ENCODE measurements around the gene PHC3. TPM values are rescaled to one million over a fixed set of nuclear protein-coding genes. Genes with fewer than 3 reads are reported as not detected.

PHC3 gene
- total RNA-seq, 1 donor = 36.9 TPM

- no peak overlapping the region for H3K27ac ChIP-seq (ENCODE audit: low read depth, low read length)
- no peak for TF ChIP-seq CTCF (IDR thresholded peaks at IDR 0.05; ENCODE audit: extremely low read depth, low read depth, low read length)
- H3K27me3 ChIP-seq (ENCODE audit: insufficient read depth, low read length) = no peaks in the 10 kb centered on the region
- no peak overlapping the region for H2AFZ ChIP-seq (ENCODE audit: low read length)
- H3K79me2 ChIP-seq (ENCODE audit: insufficient read depth, low read length) = peaks cover 33% of the 10 kb centered on the region
- H3K4me1 ChIP-seq (ENCODE audit: insufficient read depth, low read length) = no peaks in the 10 kb centered on the region
- H3K4me2 ChIP-seq (ENCODE audit: insufficient read depth, low read length) = no peak overlapping the region
- no peak overlapping the region for H3K4me3 ChIP-seq (ENCODE audit: insufficient read depth, low read length)
- H3K9me3 ChIP-seq (ENCODE audit: low read depth, low read length) = no peaks in the 10 kb centered on the region
- DNase-seq (ENCODE audit: insufficient read length, low spot score, missing footprints) = no peak
- peaks cover 40% of the 10 kb centered on the region for H3K36me3 ChIP-seq (ENCODE audit: insufficient read depth, low read length)
- H4K20me1 ChIP-seq (ENCODE audit: insufficient read depth, low read length) = no peaks in the 10 kb centered on the region
These were observed 49.2 kb downstream of the PHC3 start for GRCh38 chr3:170132335-170132734.

GRCh38 chr3:170130532-170130931, 51.0 kb downstream of the PHC3 start:
- no peak for DNase-seq (ENCODE audit: insufficient read length, low spot score, missing footprints)
- Histone ChIP-seq H3K27ac (ENCODE audit: low read depth, low read length) (no peak overlapping the region), H3K9me3 (ENCODE audit: low read depth, low read length) (no peaks in the 10 kb centered on the region), H3K36me3 (ENCODE audit: insufficient read depth, low read length) (peaks cover 29% of the 10 kb centered on the region), H3K4me1 (ENCODE audit: insufficient read depth, low read length) (no peaks in the 10 kb centered on the region), H4K20me1 (ENCODE audit: insufficient read depth, low read length) (no peaks in the 10 kb centered on the region), H3K79me2 (ENCODE audit: insufficient read depth, low read length) (peaks cover 28% of the 10 kb centered on the region), H3K4me2 (ENCODE audit: insufficient read depth, low read length) (no peak overlapping the region), H3K4me3 (ENCODE audit: insufficient read depth, low read length) (no peak overlapping the region), H3K27me3 (ENCODE audit: insufficient read depth, low read length) (no peaks in the 10 kb centered on the region), H2AFZ (ENCODE audit: low read length) (no peak overlapping the region)
- TF ChIP-seq CTCF (IDR thresholded peaks at IDR 0.05; ENCODE audit: extremely low read depth, low read depth, low read length) = no peak

- no peaks in the 10 kb centered on the region for H3K27me3 ChIP-seq (ENCODE audit: insufficient read depth, low read length)
- no peaks in the 10 kb centered on the region for H3K4me1 ChIP-seq (ENCODE audit: insufficient read depth, low read length)
- peaks cover 31% of the 10 kb centered on the region for H3K79me2 ChIP-seq (ENCODE audit: insufficient read depth, low read length)
- H3K4me2 ChIP-seq (ENCODE audit: insufficient read depth, low read length) = no peak overlapping the region
- no peak for DNase-seq (ENCODE audit: insufficient read length, low spot score, missing footprints)
- peaks cover 24% of the 10 kb centered on the region for H3K36me3 ChIP-seq (ENCODE audit: insufficient read depth, low read length)
- H3K4me3 ChIP-seq (ENCODE audit: insufficient read depth, low read length) = no peak overlapping the region
- no peaks in the 10 kb centered on the region for H4K20me1 ChIP-seq (ENCODE audit: insufficient read depth, low read length)
- H3K27ac ChIP-seq (ENCODE audit: low read depth, low read length) = no peak overlapping the region
- TF ChIP-seq CTCF (IDR thresholded peaks at IDR 0.05; ENCODE audit: extremely low read depth, low read depth, low read length) = no peak
- no peak overlapping the region for H2AFZ ChIP-seq (ENCODE audit: low read length)
- H3K9me3 ChIP-seq (ENCODE audit: low read depth, low read length) = no peaks in the 10 kb centered on the region
These were observed 52.5 kb downstream of the PHC3 start for GRCh38 chr3:170128977-170129431.

GRCh38 chr3:170128259-170128976, 53.1 kb downstream of the PHC3 start:
- Histone ChIP-seq H3K36me3 (ENCODE audit: insufficient read depth, low read length) (peaks cover 24% of the 10 kb centered on the region), H4K20me1 (ENCODE audit: insufficient read depth, low read length) (no peaks in the 10 kb centered on the region), H3K27ac (ENCODE audit: low read depth, low read length) (no peak overlapping the region), H3K4me2 (ENCODE audit: insufficient read depth, low read length) (no peak overlapping the region), H3K4me3 (ENCODE audit: insufficient read depth, low read length) (no peak overlapping the region), H3K4me1 (ENCODE audit: insufficient read depth, low read length) (no peaks in the 10 kb centered on the region), H3K9me3 (ENCODE audit: low read depth, low read length) (no peaks in the 10 kb centered on the region), H3K27me3 (ENCODE audit: insufficient read depth, low read length) (no peaks in the 10 kb centered on the region), H3K79me2 (ENCODE audit: insufficient read depth, low read length) (peaks cover 26% of the 10 kb centered on the region), H2AFZ (ENCODE audit: low read length) (no peak overlapping the region)
- DNase-seq (ENCODE audit: insufficient read length, low spot score, missing footprints) = no peak
- no peak for TF ChIP-seq CTCF (IDR thresholded peaks at IDR 0.05; ENCODE audit: extremely low read depth, low read depth, low read length)
